K562 treated with DMSO at 1 percent for 4 hours (cell line): ENCODE data around the gene USP10. TPM values are rescaled to one million over a fixed set of nuclear protein-coding genes. Genes with fewer than 3 reads are reported as not detected.

Experiments used
- total RNA-seq: library from RNA; unstranded; fragments of 300-600 nt; gene quantifications from 2 replicates; pipeline ENCODE4 v1.2.3, GENCODE V29; 2022; ENCODE audit not compliant: insufficient read depth

Gene USP10
- 65.3 and 69.0 TPM in 2 replicates for total RNA-seq

GRCh38 chr16:84699712-84700445 is at the start of gene USP10:
USP10 (plus strand) TSS chr16:84700000; CDS start chr16:84700091, 91 bp downstream.

GRCh38 chr16:84819644-84820304 is 120.0 kb downstream of the USP10 start, which contains the start of gene CRISPLD2:
CRISPLD2 (plus strand) TSS chr16:84819985; CDS start chr16:84838496, 18,511 bp downstream.

Other genes with a start within 250 kb of the USP10 start
- 3.8 and 4.7 TPM in 2 replicates for gene MEAK7, start 195.3 kb upstream of the USP10 start, total RNA-seq
- gene COTL1, start 81.9 kb upstream of the USP10 start, total RNA-seq, result 115 and 117 TPM in 2 replicates
- gene KLHL36, start 51.5 kb upstream of the USP10 start, total RNA-seq, result 28.8 and 38.6 TPM in 2 replicates
- 0.40 TPM in 1 of 2 replicates, not detected in the other for gene CRISPLD2, start 120.0 kb downstream of the USP10 start, total RNA-seq